ENCODE measurements around the gene ATOH8.

The ATOH8 gene

GRCh38 chr2:85786444-85786843, 32.7 kb downstream of the ATOH8 start:
- no peak for DNase-seq (ENCODE audit: low read depth in 2 of 3, low spot score in 1 of 3)

GRCh38 chr2:85786865-85787264, 33.1 kb downstream of the ATOH8 start:
- DNase-seq (ENCODE audit: low read depth in 2 of 3, low spot score in 1 of 3), result no peak

GRCh38 chr2:85787282-85787980, 33.6 kb downstream of the ATOH8 start:
- no peak for DNase-seq (ENCODE audit: low read depth in 2 of 3, low spot score in 1 of 3)

- DNase-seq (ENCODE audit: low read depth in 2 of 3, low spot score in 1 of 3), result no peak
Measured at GRCh38 chr2:85787981-85788340, 34.2 kb downstream of the ATOH8 start.

- no peak for DNase-seq (ENCODE audit: low read depth in 2 of 3, low spot score in 1 of 3)
Measured at GRCh38 chr2:85788603-85789002, 34.8 kb downstream of the ATOH8 start.

- no peak for DNase-seq (ENCODE audit: low read depth in 2 of 3, low spot score in 1 of 3)
Measured at GRCh38 chr2:85789271-85789670, 35.5 kb downstream of the ATOH8 start.

GRCh38 chr2:85790032-85790431, 36.2 kb downstream of the ATOH8 start:
- no peak for DNase-seq (ENCODE audit: low read depth in 2 of 3, low spot score in 1 of 3)

- no peak for DNase-seq (ENCODE audit: low read depth in 2 of 3, low spot score in 1 of 3)
Measured at GRCh38 chr2:85790499-85791188, 36.9 kb downstream of the ATOH8 start.

GRCh38 chr2:85791704-85792565, 38.1 kb downstream of the ATOH8 start:
- DNase-seq (ENCODE audit: low read depth in 2 of 3, low spot score in 1 of 3), result no peak

- DNase-seq (ENCODE audit: low read depth in 2 of 3, low spot score in 1 of 3), result no peak
Measured at GRCh38 chr2:85792783-85793441, 39.1 kb downstream of the ATOH8 start.

GRCh38 chr2:85793584-85793983, 39.8 kb downstream of the ATOH8 start:
- no peak for DNase-seq (ENCODE audit: low read depth in 2 of 3, low spot score in 1 of 3)

- no peak for DNase-seq (ENCODE audit: low read depth in 2 of 3, low spot score in 1 of 3)
Measured at GRCh38 chr2:85794038-85794441, 40.2 kb downstream of the ATOH8 start.

- no peak for DNase-seq (ENCODE audit: low read depth in 2 of 3, low spot score in 1 of 3)
Measured at GRCh38 chr2:85794491-85795121, 40.8 kb downstream of the ATOH8 start.

GRCh38 chr2:85795331-85796045, 41.7 kb downstream of the ATOH8 start:
- no peak for DNase-seq (ENCODE audit: low read depth in 2 of 3, low spot score in 1 of 3)

GRCh38 chr2:85796046-85796340, 42.2 kb downstream of the ATOH8 start:
- DNase-seq (ENCODE audit: low read depth in 2 of 3, low spot score in 1 of 3), result no peak

GRCh38 chr2:85796341-85797262, 42.8 kb downstream of the ATOH8 start:
- no peak for DNase-seq (ENCODE audit: low read depth in 2 of 3, low spot score in 1 of 3)

- no peak for DNase-seq (ENCODE audit: low read depth in 2 of 3, low spot score in 1 of 3)
Measured at GRCh38 chr2:85797263-85797660, 43.5 kb downstream of the ATOH8 start.

- no peak for DNase-seq (ENCODE audit: low read depth in 2 of 3, low spot score in 1 of 3)
Measured at GRCh38 chr2:85797921-85798320, 44.1 kb downstream of the ATOH8 start.

GRCh38 chr2:85799215-85799956, 45.6 kb downstream of the ATOH8 start:
- DNase-seq (ENCODE audit: low read depth in 2 of 3, low spot score in 1 of 3), result no peak

Data from stimulated activated CD4-positive, alpha-beta T cell treated with anti-CD3 and anti-CD28 coated beads, Interleukin-12 subunit alpha, Interleukin-12 subunit beta, amount 100 ng/mL, for 48 hours (primary cell).